CD4-positive, alpha-beta T cell (primary cell): Measurements from ENCODE around the gene TAX1BP1. TPM values are rescaled to one million over a fixed set of nuclear protein-coding genes. Genes with fewer than 3 reads are reported as not detected.

Experiments used
- ATAC-seq: fragments of 200-7000 bp; cut with Tn5 transposase; one replicate; pipeline ENCODE4 v1.10.0; 2022; ENCODE audit warnings: mild to moderate bottlenecking; ENCODE audit not compliant: poor library complexity
- CTCF ChIA-PET: fragments of 350-600 bp; sonication (Branson Sonifier 250); formaldehyde crosslinking; loops from one replicate; lab custom pipeline; 2021; ENCODE audit warnings: antibody characterized with exemption, inconsistent platforms; lab: Charles Lee
- POLR2A ChIA-PET: fragments of 350-600 bp; sonication (Branson Sonifier 250); formaldehyde crosslinking; loops from one replicate; lab custom pipeline; 2021; ENCODE audit warnings: antibody characterized with exemption, inconsistent platforms; lab: Charles Lee
- DNase-seq, 14 experiments: peaks; one replicate each; pipeline ENCODE4 v3.0.0-alpha.2; 2013 to 2020; ENCODE audit warnings: mixed read lengths in 2 of 14
- H3K27ac ChIP-seq, 2 donors: one replicate each; pipeline versions ENCODE4 v1.5.1 to v1.7.0; 2013; ENCODE audit warnings: low read length in 2 of 2, low read depth in 1 of 2, mild to moderate bottlenecking in 1 of 2
- H3K27me3 ChIP-seq, 2 experiments: 1 replicate in 1 of 2; 2 replicates in 1 of 2; pipeline versions ENCODE4 v1.6.1 to v1.7.0; 2013; ENCODE audit warnings: low read length in 2 of 2, control low read depth in 1 of 2, mild to moderate bottlenecking in 1 of 2, moderate library complexity in 1 of 2; ENCODE audit not compliant: insufficient read depth in 2 of 2, control insufficient read depth in 1 of 2
- H3K36me3 ChIP-seq: one replicate; pipeline ENCODE4 v1.6.1; 2013; ENCODE audit warnings: low read length, control low read depth; ENCODE audit not compliant: insufficient read depth
- H3K4me1 ChIP-seq: one replicate; pipeline ENCODE4 v1.6.1; 2013; ENCODE audit warnings: low read length, control low read depth; ENCODE audit not compliant: insufficient read depth
- H3K4me3 ChIP-seq: one replicate; pipeline ENCODE4 v1.5.1; 2013; ENCODE audit warnings: mild to moderate bottlenecking, low read length, moderate library complexity
- H3K9me3 ChIP-seq, 2 experiments: 1 replicate in 1 of 2; 2 replicates in 1 of 2; pipeline versions ENCODE4 v1.6.1 to v1.7.0; 2013; ENCODE audit warnings: low read length in 2 of 2, mild to moderate bottlenecking in 2 of 2, control low read depth in 1 of 2, moderate library complexity in 1 of 2; ENCODE audit not compliant: control insufficient read depth in 1 of 2, insufficient read depth in 1 of 2
- H3K27ac Mint-ChIP-seq: one replicate; pipeline ENCODE4 v1.8.0; 2020; ENCODE audit warnings: mixed read lengths
- H3K27me3 Mint-ChIP-seq: one replicate; pipeline ENCODE4 v1.8.0; 2021; ENCODE audit warnings: mixed read lengths
- H3K36me3 Mint-ChIP-seq: one replicate; pipeline ENCODE4 v1.8.0; 2021; ENCODE audit warnings: low read depth, mixed read lengths
- H3K4me1 Mint-ChIP-seq: one replicate; pipeline ENCODE4 v1.8.0; 2021; ENCODE audit warnings: low read depth, mixed read lengths
- H3K4me3 Mint-ChIP-seq: one replicate; pipeline ENCODE4 v1.8.0; 2020; ENCODE audit warnings: mild to moderate bottlenecking, mixed read lengths
- H3K9me3 Mint-ChIP-seq: one replicate; pipeline ENCODE4 v1.8.0; 2020; ENCODE audit warnings: mixed read lengths
- CTCF ChIP-seq: fragments of 200-600 bp; IDR thresholded peaks from one replicate; pipeline ENCODE4 v1.8.0; 2022; ENCODE audit warnings: antibody characterized with exemption, mild to moderate bottlenecking
- intact Hi-C, 2 experiments: fragments of 100-400 bp; cut with DNase I in 1 of 2; cut with micrococcal nuclease in 1 of 2; formaldehyde crosslinking; loops; one replicate each; pipeline versions ENCODE4 v1.15.1 to v1.9.0; 2023 to 2025; cut with DNase I, micrococcal nuclease
- total RNA-seq, 174 experiments: library from RNA in 2 of 174; stranded (reverse) in 2 of 174; gene quantifications; one replicate each; pipeline ENCODE4 v1.2.3 and lab custom pipeline; 2021 to 2026

The TAX1BP1 gene
- total RNA-seq, 2 experiments from 2014 or later = 115 TPM

DNA sequence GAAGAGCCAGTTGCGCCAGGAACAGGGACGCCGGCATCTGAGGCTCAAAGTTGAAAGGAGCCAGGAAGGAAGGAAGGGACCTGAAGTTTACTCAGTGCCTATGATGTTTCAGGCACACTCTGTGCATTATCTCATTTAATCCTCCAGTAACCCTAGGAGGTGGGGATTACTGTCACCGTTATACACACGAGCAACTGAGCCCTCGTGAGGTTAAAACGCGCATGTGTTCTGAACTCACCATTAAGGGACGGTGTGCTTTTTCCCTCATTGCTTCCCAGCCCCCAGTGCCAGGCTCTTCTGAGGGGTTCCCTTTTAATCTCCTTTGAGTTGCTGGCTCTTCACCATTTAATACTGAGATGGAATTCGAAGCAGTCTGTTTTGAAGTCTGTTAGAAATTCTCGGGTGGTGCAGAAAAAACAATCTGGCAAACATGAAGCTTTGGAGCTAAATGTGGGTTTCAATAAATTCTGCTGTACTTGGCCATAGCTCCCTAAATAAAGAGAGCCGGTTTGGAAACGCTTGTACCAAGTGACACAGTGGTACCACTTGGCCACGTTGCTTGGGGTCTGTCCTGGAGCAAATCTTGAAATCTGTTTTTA is 102.2 kb downstream of the TAX1BP1 start:
- no peak for ATAC-seq
- no peak for TF ChIP-seq CTCF
- Histone ChIP-seq H3K4me1 (peaks cover 17% of the 10 kb centered on the region), H3K9me3 (no peaks in the 10 kb centered on the region), H3K27ac (no peak overlapping the region), H3K36me3 (peaks cover 19% of the 10 kb centered on the region), H3K27me3 (no peaks in the 10 kb centered on the region), H3K4me3 (no peak overlapping the region)
- intact Hi-C loops = no loop called here
- peaks cover 32% of the 10 kb centered on the region for H3K4me1 Mint-ChIP-seq
- H3K36me3 Mint-ChIP-seq = peaks cover 5% of the 10 kb centered on the region
- H3K9me3 Mint-ChIP-seq = no peaks in the 10 kb centered on the region
- H3K27me3 Mint-ChIP-seq = no peaks in the 10 kb centered on the region
- no peak overlapping the region for H3K4me3 Mint-ChIP-seq
- ChIA-PET POLR2A (no interaction called here), CTCF (no interaction called here)
- no peak for DNase-seq
- no peak overlapping the region for H3K27ac Mint-ChIP-seq

DNA sequence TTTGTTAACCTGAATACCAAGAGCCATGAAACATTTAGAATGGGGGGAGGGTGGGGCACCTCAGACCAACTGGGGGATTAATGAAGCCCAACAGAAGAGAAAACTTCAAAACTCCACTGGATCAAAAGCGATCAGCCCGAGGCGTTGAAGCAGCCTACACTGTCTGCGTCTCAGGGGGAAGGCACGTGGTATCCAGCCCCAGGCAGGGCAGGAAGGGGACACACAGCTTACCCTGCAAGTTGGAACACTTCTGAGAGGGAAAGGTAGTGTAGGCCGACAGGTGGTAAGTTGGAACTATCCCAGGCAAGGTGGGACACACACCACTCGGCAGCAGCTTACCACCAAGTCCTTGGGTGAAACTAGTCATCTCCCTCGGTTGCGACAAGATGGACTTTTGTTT is 102.9 kb downstream of the TAX1BP1 start:
- ATAC-seq (no peak), DNase-seq (no peak)
- H3K4me3 Mint-ChIP-seq = no peak overlapping the region
- H3K36me3 ChIP-seq = peaks cover 19% of the 10 kb centered on the region
- no peaks in the 10 kb centered on the region for H3K9me3 ChIP-seq
- intact Hi-C loops = no loop called here
- peaks cover 32% of the 10 kb centered on the region for H3K4me1 Mint-ChIP-seq
- POLR2A ChIA-PET = no interaction called here
- no peaks in the 10 kb centered on the region for H3K27me3 ChIP-seq
- TF ChIP-seq CTCF = no peak
- peaks cover 17% of the 10 kb centered on the region for H3K4me1 ChIP-seq
- H3K27ac Mint-ChIP-seq = no peak overlapping the region
- no peak overlapping the region for H3K27ac ChIP-seq
- peaks cover 5% of the 10 kb centered on the region for H3K36me3 Mint-ChIP-seq
- no peaks in the 10 kb centered on the region for H3K9me3 Mint-ChIP-seq
- H3K4me3 ChIP-seq = no peak overlapping the region
- H3K27me3 Mint-ChIP-seq = no peaks in the 10 kb centered on the region
- CTCF ChIA-PET = no interaction called here

GRCh38 chr7:27843584-27844305 is 103.8 kb downstream of the TAX1BP1 start:
- Mint-ChIP-seq H3K4me3 (no peak overlapping the region), H3K27me3 (no peaks in the 10 kb centered on the region), H3K9me3 (no peaks in the 10 kb centered on the region), H3K4me1 (peaks cover 27% of the 10 kb centered on the region), H3K27ac (no peak overlapping the region), H3K36me3 (peaks cover 5% of the 10 kb centered on the region)
- no peak for DNase-seq
- Histone ChIP-seq H3K4me1 (peaks cover 17% of the 10 kb centered on the region), H3K27ac (no peak overlapping the region), H3K36me3 (peaks cover 19% of the 10 kb centered on the region), H3K27me3 (no peaks in the 10 kb centered on the region), H3K4me3 (no peak overlapping the region), H3K9me3 (no peaks in the 10 kb centered on the region)
- no peak for TF ChIP-seq CTCF
- intact Hi-C loops = no loop called here
- no peak for ATAC-seq
- CTCF ChIA-PET = no interaction called here
- POLR2A ChIA-PET = no interaction called here
